ENCODE measurements around the gene TESK1.

TESK1 gene

DNA sequence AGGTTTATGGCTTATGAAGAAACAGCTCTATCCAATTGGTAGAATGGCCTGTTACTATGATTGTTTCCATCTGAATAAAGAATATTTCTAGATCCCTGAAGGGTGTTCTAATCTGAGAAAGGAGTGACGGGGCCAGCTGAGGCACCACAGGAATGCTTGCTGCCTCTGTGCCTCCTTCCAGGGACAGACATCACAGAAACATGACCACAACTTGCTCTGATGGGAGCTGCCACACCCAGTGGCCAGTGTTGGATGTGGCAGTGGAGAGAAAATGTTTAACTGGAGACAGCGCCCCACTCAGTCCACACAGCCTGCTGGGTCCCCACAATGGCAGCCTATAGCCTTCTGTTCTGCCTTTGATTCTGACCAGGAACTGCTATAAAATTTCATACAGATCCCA, 38.6 kb upstream of the TESK1 start:
- DNase-seq (ENCODE audit: low read depth) = no peak
- TF ChIP-seq, protein P1, sequence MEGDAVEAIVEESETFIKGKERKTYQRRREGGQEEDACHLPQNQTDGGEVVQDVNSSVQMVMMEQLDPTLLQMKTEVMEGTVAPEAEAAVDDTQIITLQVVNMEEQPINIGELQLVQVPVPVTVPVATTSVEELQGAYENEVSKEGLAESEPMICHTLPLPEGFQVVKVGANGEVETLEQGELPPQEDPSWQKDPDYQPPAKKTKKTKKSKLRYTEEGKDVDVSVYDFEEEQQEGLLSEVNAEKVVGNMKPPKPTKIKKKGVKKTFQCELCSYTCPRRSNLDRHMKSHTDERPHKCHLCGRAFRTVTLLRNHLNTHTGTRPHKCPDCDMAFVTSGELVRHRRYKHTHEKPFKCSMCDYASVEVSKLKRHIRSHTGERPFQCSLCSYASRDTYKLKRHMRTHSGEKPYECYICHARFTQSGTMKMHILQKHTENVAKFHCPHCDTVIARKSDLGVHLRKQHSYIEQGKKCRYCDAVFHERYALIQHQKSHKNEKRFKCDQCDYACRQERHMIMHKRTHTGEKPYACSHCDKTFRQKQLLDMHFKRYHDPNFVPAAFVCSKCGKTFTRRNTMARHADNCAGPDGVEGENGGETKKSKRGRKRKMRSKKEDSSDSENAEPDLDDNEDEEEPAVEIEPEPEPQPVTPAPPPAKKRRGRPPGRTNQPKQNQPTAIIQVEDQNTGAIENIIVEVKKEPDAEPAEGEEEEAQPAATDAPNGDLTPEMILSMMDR (IDR thresholded peaks at IDR 0.05; ENCODE audit: low read depth, low read length) = peak; percentile 19
- TF ChIP-seq MYC (IDR thresholded peaks at IDR 0.05; ENCODE audit: low read depth, low read length) = no peak
- no peak overlapping the region for H3K4me3 ChIP-seq (ENCODE audit: low read depth, low read length)

DNA sequence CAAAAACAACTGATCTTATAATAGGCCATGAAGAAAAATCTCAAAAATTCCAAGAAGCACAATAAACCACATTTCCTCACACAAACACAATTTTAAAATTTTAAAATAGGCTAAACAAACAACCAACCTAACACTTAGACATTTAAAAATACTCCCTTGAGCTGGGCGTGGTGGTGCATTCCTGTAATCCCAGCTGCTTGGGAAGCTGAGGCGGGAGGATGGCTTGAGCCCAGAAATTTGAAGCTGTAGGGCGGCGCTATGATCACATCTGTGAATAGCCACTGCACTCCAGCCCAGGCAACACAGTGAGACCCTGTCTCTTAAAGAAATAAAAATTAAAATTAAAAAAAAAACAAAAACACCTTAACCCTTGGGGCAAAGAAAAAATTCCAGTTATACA, 36.9 kb upstream of the TESK1 start:
- no peak for TF ChIP-seq MYC (IDR thresholded peaks at IDR 0.05; ENCODE audit: low read depth, low read length)
- TF ChIP-seq, protein P1 (IDR thresholded peaks at IDR 0.05; ENCODE audit: low read depth, low read length) = peak; percentile 13
- no peak overlapping the region for H3K4me3 ChIP-seq (ENCODE audit: low read depth, low read length)
- DNase-seq (ENCODE audit: low read depth) = no peak

DNA sequence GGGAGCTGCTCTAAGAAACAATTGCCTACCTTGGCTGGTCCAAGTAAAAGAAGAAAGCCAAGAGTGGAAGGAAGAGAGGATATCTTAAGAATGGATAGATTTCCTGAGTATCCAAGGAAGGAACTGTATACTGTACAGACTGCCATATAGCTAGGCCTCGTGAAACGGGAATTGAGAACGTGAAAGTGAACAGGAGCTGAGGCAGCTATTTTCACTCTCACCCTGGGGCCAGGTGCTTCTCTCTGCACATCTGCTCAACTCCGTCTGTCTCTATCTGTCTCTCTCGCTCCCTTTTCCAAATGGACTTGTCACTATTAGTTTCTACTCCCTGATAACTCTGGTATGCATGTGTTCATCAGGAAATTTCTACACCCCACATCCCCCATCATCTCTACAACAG, 35.9 kb upstream of the TESK1 start:
- TF ChIP-seq POLR2A (IDR thresholded peaks at IDR 0.05; ENCODE audit: extremely low read depth, insufficient read length) = no peak
- TF ChIP-seq, protein P1 (IDR thresholded peaks at IDR 0.05; ENCODE audit: low read depth, low read length) = no peak
- no peak for TF ChIP-seq MYC (IDR thresholded peaks at IDR 0.05; ENCODE audit: low read depth, low read length)
- no peak for TF ChIP-seq MAX (IDR thresholded peaks at IDR 0.05; ENCODE audit: low read depth, low read length)
- H3K4me3 ChIP-seq (ENCODE audit: low read depth, low read length) = no peak overlapping the region
- DNase-seq (ENCODE audit: low read depth) = no peak

DNA sequence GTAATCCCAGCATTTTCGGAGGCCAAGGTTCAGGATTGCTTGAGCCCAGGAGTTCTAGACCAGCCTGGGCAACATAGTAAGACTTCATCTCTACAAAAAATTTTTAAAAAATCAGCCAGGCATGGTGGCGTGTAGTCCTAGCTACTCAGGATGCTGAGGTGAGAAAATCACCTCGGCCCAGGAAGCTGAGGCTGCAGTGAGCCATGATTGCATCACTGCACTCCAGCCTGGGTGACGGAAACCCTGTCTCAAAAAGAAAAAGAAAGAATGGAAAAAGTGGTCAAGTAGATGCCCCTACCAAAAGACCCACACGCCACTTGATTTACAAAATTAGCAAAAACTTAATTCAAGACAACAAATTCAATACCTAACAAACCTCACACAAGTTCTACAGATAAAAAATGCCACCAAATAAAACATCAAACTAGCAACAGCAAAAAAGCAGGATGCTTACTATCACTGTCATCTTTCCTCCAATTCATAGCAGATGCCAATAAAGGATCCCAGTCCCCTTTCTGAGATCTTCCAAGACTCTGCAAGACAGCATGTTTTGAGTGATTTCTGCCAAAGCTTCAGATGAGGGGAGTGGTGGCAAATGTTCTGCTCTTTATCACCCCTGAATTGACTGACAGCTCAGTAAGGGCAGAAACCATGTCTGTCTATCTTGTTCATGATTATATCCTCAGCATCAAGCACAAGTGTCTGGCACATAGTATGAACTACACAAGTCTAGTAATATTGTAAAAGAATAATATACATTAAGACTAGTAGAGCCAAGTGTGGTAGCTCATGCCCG, 34.2 kb upstream of the TESK1 start:
- TF ChIP-seq MAX (IDR thresholded peaks at IDR 0.05; ENCODE audit: low read depth, low read length) (no peak), POLR2A (IDR thresholded peaks at IDR 0.05; ENCODE audit: extremely low read depth, insufficient read length) (no peak), MYC (IDR thresholded peaks at IDR 0.05; ENCODE audit: low read depth, low read length) (no peak)
- TF ChIP-seq, protein P1 (IDR thresholded peaks at IDR 0.05; ENCODE audit: low read depth, low read length) = no peak
- DNase-seq (ENCODE audit: low read depth) = no peak

DNA sequence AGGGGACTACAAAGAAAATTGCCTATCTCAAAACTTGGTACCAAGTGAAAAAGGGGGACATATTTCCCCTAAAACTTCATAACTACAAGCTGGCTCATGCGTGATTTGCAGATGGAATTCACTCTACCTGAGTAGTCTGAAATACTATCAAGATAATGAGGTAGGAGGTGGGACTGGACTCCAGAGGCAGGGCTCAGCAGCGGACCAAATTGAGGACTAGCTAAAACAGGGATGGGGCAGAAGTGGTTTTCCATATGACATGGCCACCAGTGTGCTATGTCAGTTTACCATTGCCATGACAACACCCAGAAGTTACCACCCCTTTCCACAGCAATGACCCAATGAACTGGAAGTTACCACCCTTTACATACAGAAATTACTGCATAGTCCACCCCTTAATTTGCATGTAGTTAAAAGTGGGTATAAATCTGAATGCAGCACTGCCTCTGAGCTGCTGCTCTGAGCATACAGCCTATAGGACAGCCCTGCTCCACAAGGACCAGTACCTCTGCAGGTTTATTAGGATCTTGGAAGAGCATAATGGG, 30.4 kb upstream of the TESK1 start:
- no peak for DNase-seq (ENCODE audit: low read depth)
- TF ChIP-seq, protein P1 (IDR thresholded peaks at IDR 0.05; ENCODE audit: low read depth, low read length) = no peak
- TF ChIP-seq MAX (IDR thresholded peaks at IDR 0.05; ENCODE audit: low read depth, low read length) = no peak
- TF ChIP-seq MYC (IDR thresholded peaks at IDR 0.05; ENCODE audit: low read depth, low read length) = no peak
- no peak for TF ChIP-seq POLR2A (IDR thresholded peaks at IDR 0.05; ENCODE audit: extremely low read depth, insufficient read length)
- no peak overlapping the region for H3K4me3 ChIP-seq (ENCODE audit: low read depth, low read length)

More for the DNA sequence above, 34.2 kb upstream of the TESK1 start:
- H3K4me3 ChIP-seq (ENCODE audit: low read depth, low read length) = no peak overlapping the region

DNA sequence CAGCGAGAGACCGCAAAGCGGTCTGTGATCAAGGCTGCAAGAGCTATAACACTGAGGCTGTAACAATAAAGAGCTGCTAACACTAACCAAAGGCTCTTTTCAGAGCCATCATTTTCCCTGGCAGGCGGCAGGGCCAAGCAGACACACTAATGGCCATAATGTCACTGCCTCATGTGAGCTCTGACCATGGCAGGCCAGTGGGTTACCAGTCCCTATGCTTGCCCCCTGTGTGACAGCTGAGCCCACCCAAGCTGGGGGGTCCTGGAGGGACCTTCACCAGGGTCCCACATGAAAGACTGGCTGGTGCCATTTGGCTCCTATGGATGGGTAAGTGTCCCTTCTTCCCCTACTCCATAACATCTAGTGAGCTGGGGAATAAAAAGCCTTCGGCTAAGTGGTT, 29.6 kb upstream of the TESK1 start:
- TF ChIP-seq, protein P1 (IDR thresholded peaks at IDR 0.05; ENCODE audit: low read depth, low read length) = no peak
- TF ChIP-seq MYC (IDR thresholded peaks at IDR 0.05; ENCODE audit: low read depth, low read length) = no peak
- no peak for DNase-seq (ENCODE audit: low read depth)
- H3K4me3 ChIP-seq (ENCODE audit: low read depth, low read length) = no peak overlapping the region
